Measurements from ENCODE around the gene HOXD9. TPM values are rescaled to one million over a fixed set of nuclear protein-coding genes. Genes with fewer than 3 reads are reported as not detected.

HOXD9 gene
- total RNA-seq, 1 experiment from 2014 or later = not detected

DNA sequence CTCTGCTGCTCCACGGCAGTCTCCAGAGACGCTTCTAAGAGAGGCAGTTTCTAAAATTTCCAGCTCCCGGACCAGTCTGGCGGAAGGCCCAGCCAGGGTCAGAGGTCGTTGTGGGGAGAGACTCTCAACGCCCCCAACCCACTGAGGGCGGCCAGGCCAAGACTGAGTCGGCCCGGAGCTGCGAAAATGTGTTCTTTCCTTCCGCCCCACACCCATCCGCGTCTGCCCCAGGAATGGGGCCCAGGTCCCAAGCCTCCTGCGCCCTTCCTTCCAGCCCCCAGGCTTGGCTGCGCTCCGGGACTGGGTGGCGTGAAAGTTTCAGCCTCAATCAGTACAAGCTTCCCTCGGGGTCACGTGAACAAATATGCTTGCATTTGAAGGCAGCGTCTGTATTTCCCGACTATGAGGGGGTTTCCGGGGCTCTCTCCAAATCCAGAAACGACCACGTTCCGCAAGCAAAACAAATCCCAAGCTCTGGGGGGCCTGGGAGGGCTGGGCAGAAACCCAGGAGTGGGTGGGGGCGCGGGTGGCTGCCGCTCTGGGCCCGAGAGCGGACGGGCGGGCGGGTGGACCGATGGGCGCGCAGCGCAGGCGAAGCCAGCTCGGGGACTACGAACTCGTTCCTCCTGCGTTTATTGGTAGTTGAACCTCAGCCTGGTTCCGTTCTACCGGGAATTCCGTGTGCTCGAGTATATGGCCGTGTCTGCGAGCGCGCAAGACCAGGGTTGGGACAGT is 37.9 kb downstream of the HOXD9 start:
- Histone ChIP-seq H2AK5ac (ENCODE audit: insufficient read length, low read length) (no peak overlapping the region), H3K27me3 (ENCODE audit: insufficient read depth, low read length) (peaks cover 100% of the 10 kb centered on the region), H4K91ac (ENCODE audit: insufficient read length, low read depth, low read length) (no peak overlapping the region), H3K27ac (ENCODE audit: insufficient read length, low read depth, low read length) (no peak overlapping the region), H3K14ac (ENCODE audit: insufficient read depth, low read length) (no peak overlapping the region), H2BK20ac (ENCODE audit: low read depth, low read length, poor library complexity, severe bottlenecking) (no peak overlapping the region), H3K9me3 (ENCODE audit: control insufficient read depth, low read depth, low read length) (no peaks in the 10 kb centered on the region), H3K4me1 (ENCODE audit: insufficient read depth, low read length) (no peaks in the 10 kb centered on the region), H3T11ph (ENCODE audit: low read length) (no peak overlapping the region), H3K4ac (ENCODE audit: low read depth, low read length) (no peak overlapping the region), H2BK5ac (ENCODE audit: insufficient read length, low read length) (no peak overlapping the region), H2BK15ac (ENCODE audit: low read depth, low read length) (no peak overlapping the region), H3K23ac (ENCODE audit: insufficient read length, low read depth, low read length) (no peak overlapping the region), H3K4me2 (ENCODE audit: insufficient read depth, insufficient read length, low read length) (peak overlapping the region; percentile 9), H3K9ac (ENCODE audit: extremely low read depth, insufficient read length, low read length) (no peak overlapping the region), H2AFZ (ENCODE audit: low read length) (no peak overlapping the region), H4K20me1 (ENCODE audit: control insufficient read depth, insufficient read depth, insufficient read length) (peaks cover 2% of the 10 kb centered on the region), H3K56ac (ENCODE audit: insufficient read length, low read depth, low read length) (no peak overlapping the region), H3K18ac (ENCODE audit: insufficient read length, low read depth, low read length) (no peak overlapping the region), H2BK12ac (ENCODE audit: insufficient read length, low read depth, low read length) (no peak overlapping the region), H4K8ac (replicated peaks; ENCODE audit: insufficient read length, low read depth, low read length) (no peak overlapping the region), H3K23me2 (ENCODE audit: insufficient read length, low read depth, low read length, poor library complexity, severe bottlenecking) (no peaks in the 10 kb centered on the region), H4K5ac (ENCODE audit: insufficient read length, low read depth, low read length) (no peak overlapping the region), H2BK120ac (ENCODE audit: low read depth, low read length, poor library complexity, severe bottlenecking) (no peak overlapping the region), H3K79me1 (ENCODE audit: insufficient read depth, low read depth, low read length, poor library complexity, severe bottlenecking) (no peaks in the 10 kb centered on the region), H3K79me2 (ENCODE audit: insufficient read depth, low read length) (no peaks in the 10 kb centered on the region)
- H3K9me3 Mint-ChIP-seq = peaks cover 2 to 5% of the 10 kb centered on the region in 2 experiments; a peak in 3 of 5 replicates
- no peak for DNase-seq
- no peaks in the 10 kb centered on the region; a peak in 1 of 7 replicates for H3K36me3 Mint-ChIP-seq (ENCODE audit: insufficient read depth in 1 of 3, low read depth in 3 of 3)
- TF ChIP-seq, protein P1, sequence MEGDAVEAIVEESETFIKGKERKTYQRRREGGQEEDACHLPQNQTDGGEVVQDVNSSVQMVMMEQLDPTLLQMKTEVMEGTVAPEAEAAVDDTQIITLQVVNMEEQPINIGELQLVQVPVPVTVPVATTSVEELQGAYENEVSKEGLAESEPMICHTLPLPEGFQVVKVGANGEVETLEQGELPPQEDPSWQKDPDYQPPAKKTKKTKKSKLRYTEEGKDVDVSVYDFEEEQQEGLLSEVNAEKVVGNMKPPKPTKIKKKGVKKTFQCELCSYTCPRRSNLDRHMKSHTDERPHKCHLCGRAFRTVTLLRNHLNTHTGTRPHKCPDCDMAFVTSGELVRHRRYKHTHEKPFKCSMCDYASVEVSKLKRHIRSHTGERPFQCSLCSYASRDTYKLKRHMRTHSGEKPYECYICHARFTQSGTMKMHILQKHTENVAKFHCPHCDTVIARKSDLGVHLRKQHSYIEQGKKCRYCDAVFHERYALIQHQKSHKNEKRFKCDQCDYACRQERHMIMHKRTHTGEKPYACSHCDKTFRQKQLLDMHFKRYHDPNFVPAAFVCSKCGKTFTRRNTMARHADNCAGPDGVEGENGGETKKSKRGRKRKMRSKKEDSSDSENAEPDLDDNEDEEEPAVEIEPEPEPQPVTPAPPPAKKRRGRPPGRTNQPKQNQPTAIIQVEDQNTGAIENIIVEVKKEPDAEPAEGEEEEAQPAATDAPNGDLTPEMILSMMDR (conservative IDR thresholded peaks at IDR 0.05) = no peak
- no peak overlapping the region for H3K27ac Mint-ChIP-seq
- H3K4me1 Mint-ChIP-seq = peaks cover 6 to 38% of the 10 kb centered on the region in 2 experiments; a peak in 3 of 4 replicates
- H3K27me3 Mint-ChIP-seq (ENCODE audit: low read depth) = peaks cover 100% of the 10 kb centered on the region
- no peak overlapping the region; a peak in 1 of 5 replicates for H3K4me3 Mint-ChIP-seq
- no CpG with 5 or more reads among the region's 50 CpGs for WGBS (ENCODE audit: extremely low coverage, insufficient read length, low lambda C conversion rate)

Measured in H9 (cell line).